Fibroblast of villous mesenchyme (primary cell): ENCODE results near the gene MADCAM1. TPM values are rescaled to one million over a fixed set of nuclear protein-coding genes. Genes with fewer than 3 reads are reported as not detected.

ENCODE experiments used
- DNase-seq: peaks from one replicate; pipeline ENCODE4 v3.0.0-alpha.2; 2010; ENCODE audit warnings: low read depth
- H3K4me3 ChIP-seq: 2 replicates; pipeline ENCODE4 v1.5.1; 2011; ENCODE audit warnings: low read depth, mild to moderate bottlenecking, low read length
- total RNA-seq: library from RNA; depleted of rRNA; stranded (reverse); fragments of >200 nt; gene quantifications from 2 replicates; pipeline ENCODE4 v1.2.3, GENCODE V29; 2012
- TF ChIP-seq, protein P1 (sequence below): IDR thresholded peaks from 2 replicates; pipeline ENCODE4 v1.5.1; 2012; ENCODE audit warnings: low read depth, mild to moderate bottlenecking, low read length; ENCODE audit not compliant: insufficient read depth

MADCAM1 gene
- total RNA-seq, 1 donor, result under 0.01 TPM

- no peak overlapping the region for H3K4me3 ChIP-seq
- TF ChIP-seq, protein P1, sequence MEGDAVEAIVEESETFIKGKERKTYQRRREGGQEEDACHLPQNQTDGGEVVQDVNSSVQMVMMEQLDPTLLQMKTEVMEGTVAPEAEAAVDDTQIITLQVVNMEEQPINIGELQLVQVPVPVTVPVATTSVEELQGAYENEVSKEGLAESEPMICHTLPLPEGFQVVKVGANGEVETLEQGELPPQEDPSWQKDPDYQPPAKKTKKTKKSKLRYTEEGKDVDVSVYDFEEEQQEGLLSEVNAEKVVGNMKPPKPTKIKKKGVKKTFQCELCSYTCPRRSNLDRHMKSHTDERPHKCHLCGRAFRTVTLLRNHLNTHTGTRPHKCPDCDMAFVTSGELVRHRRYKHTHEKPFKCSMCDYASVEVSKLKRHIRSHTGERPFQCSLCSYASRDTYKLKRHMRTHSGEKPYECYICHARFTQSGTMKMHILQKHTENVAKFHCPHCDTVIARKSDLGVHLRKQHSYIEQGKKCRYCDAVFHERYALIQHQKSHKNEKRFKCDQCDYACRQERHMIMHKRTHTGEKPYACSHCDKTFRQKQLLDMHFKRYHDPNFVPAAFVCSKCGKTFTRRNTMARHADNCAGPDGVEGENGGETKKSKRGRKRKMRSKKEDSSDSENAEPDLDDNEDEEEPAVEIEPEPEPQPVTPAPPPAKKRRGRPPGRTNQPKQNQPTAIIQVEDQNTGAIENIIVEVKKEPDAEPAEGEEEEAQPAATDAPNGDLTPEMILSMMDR, result no peak
- DNase-seq, result no peak
These were observed 16.5 kb downstream of the MADCAM1 start for GRCh38 chr19:512547-513365.

DNA sequence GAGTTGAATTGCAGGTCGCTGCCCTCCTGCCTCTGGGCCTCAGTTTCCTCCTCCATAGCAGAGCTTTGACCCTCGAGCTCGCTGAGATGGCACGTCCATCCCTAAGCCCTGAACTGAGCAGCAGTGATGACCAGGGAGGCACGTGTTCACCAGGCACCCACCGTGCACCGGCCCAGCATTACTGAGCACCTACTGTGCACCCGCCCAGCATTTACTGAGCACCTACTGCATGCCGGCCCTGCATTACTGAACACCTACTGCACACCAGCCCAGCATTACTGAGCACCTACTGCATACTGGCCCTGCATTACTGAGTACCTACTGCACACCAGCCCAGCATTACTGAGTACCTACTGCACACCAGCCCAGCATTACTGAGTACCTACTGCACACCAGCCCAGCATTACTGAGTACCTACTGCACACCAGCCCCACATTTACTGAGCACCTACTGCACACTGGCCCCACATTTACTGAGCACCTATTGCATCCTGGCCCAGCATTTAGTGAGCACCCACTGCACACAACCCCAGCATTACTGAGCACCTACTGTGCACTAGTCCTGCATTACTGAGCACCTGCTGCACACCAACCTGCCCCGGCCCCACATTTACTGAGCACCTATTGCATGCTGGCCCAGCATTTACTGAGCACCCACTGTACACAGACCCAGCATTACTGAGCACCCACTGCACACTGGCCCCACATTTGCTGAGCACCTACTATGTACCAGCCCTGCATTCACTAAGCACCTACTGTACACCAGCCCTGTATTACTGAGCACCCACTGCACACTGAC, 17.3 kb downstream of the MADCAM1 start:
- DNase-seq, result no peak
- TF ChIP-seq, protein P1, result no peak
- no peak overlapping the region for H3K4me3 ChIP-seq

DNA sequence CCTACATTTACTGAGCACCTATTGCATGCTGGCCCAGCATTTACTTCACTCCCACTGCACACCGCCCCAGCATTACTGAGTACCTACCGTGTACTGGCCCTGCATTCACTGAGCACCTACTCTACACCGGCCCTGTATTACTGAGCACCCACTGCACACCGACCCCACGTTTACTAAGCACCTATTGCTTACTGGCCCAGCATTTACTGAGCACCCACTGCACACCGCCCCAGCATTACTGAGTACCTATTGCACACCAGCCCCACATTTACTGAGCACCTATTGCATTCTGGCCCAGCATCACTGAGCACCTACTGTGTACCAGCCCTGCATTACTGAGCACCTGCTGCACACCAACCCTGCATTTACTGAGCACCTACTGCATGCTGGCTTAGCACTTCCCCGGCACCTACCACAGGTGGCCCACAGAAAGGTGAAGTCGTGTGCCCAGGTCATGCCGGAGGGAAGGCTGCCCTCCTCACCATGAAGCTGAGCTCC, 17.9 kb downstream of the MADCAM1 start:
- H3K4me3 ChIP-seq, result no peak overlapping the region
- no peak for DNase-seq
- TF ChIP-seq, protein P1, result no peak

GRCh38 chr19:517721-518597, 21.7 kb downstream of the MADCAM1 start:
- H3K4me3 ChIP-seq, result no peak overlapping the region
- TF ChIP-seq, protein P1, result no peak
- DNase-seq, result peak; percentile 95

DNA sequence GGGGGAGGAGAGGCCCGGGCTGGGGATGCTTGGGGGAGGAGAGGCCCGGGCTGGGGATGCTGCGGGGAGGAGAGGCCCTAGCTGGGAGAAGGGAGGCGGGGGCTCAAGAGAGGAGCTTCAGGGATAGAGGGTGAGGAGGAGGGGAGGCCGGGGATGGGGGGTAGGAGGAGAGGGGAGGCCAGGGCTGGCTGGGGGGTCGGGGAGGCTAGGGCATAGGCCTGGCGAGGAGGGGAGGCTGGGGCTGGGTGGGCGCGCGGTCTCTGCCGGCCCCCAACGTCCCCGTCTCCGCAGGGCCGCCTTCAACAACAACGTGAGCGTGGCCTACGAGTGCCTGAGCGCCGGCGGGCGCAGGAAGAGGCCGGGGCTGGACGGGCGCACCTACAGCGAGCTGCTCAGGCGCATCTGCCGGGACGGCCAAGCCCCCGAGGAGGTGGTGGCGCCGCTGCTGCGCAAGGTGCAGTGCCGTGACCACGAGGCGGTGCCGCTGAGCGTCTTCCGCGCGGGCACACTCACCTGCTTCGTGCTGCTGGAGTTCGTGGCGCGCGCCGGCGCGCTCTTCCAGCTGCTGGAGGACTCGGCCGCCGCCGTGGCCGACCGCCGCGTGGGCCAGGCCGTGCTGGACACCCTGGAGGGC, 22.4 kb downstream of the MADCAM1 start:
- TF ChIP-seq, protein P1, result no peak
- H3K4me3 ChIP-seq, result no peak overlapping the region
- DNase-seq, result no peak

DNA sequence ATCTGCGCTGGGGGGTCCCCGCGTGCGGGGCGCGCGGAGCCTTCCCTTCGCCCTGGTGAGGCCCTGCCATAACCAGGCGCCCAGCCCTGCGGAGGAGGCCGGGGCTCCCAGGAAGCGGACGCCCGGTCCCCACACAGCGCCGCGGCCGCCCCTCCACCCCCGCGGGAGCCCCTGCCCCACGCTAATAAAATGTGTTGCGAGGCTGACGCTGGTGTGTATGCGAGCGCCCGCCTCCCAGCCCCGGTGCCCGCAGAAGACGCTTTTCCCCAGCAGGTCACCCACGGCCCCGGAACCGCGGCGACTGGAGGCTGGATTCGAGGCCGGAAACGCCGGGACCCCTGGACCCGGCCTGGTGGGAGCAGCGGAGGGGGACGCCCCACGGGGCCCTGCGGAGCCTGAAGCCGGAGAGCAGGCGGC, 23.2 kb downstream of the MADCAM1 start:
- DNase-seq, result no peak
- TF ChIP-seq, protein P1, result no peak
- no peak overlapping the region for H3K4me3 ChIP-seq
